ENCODE data around the gene EFCAB6.
"Not testable (repeated sequence)": the region's sequence is repeated elsewhere in the genome, so short reads cannot be mapped to it uniquely, and the experiment has no call there.

EFCAB6 gene

GRCh38 chr22:43670513-43670912 is 141.6 kb downstream of the EFCAB6 start:
- H3K9me3 ChIP-seq (ENCODE audit: insufficient read depth, low read depth, low read length) = no peaks in the 10 kb centered on the region; the same call in 1 of the 2 replicates
- no peak overlapping the region for H3K27ac ChIP-seq (ENCODE audit: low read length)
- H3K9ac ChIP-seq (ENCODE audit: low read depth, low read length) = no peak overlapping the region
- H3K27me3 ChIP-seq (ENCODE audit: insufficient read depth, low read length) = no peaks in the 10 kb centered on the region
- no peaks in the 10 kb centered on the region for H3K36me3 ChIP-seq (ENCODE audit: insufficient read depth, low read depth, low read length)
- H3K4me1 ChIP-seq (ENCODE audit: insufficient read depth, low read length) = no peaks in the 10 kb centered on the region
- H3K4me3 ChIP-seq (ENCODE audit: low read length) = no peak overlapping the region

- H3K9ac ChIP-seq (ENCODE audit: low read depth, low read length) = no peak overlapping the region
- no peak overlapping the region for H3K27ac ChIP-seq (ENCODE audit: low read length)
- no peaks in the 10 kb centered on the region for H3K36me3 ChIP-seq (ENCODE audit: insufficient read depth, low read depth, low read length)
- H3K4me3 ChIP-seq (ENCODE audit: low read length) = no peak overlapping the region
- H3K27me3 ChIP-seq (ENCODE audit: insufficient read depth, low read length) = no peaks in the 10 kb centered on the region
- no peaks in the 10 kb centered on the region; the same call in 1 of the 2 replicates for H3K9me3 ChIP-seq (ENCODE audit: insufficient read depth, low read depth, low read length)
- H3K4me1 ChIP-seq (ENCODE audit: insufficient read depth, low read length) = no peaks in the 10 kb centered on the region
Measured at GRCh38 chr22:43669190-43669589, 142.9 kb downstream of the EFCAB6 start.

- H3K36me3 ChIP-seq (ENCODE audit: insufficient read depth, low read depth, low read length) = no peaks in the 10 kb centered on the region
- no peaks in the 10 kb centered on the region for H3K27me3 ChIP-seq (ENCODE audit: insufficient read depth, low read length)
- H3K9ac ChIP-seq (ENCODE audit: low read depth, low read length) = no peak overlapping the region
- H3K9me3 ChIP-seq (ENCODE audit: insufficient read depth, low read depth, low read length) = no peaks in the 10 kb centered on the region; the same call in 1 of the 2 replicates
- H3K4me1 ChIP-seq (ENCODE audit: insufficient read depth, low read length) = no peaks in the 10 kb centered on the region
- H3K4me3 ChIP-seq (ENCODE audit: low read length) = no peak overlapping the region
- H3K27ac ChIP-seq (ENCODE audit: low read length) = no peak overlapping the region
Measured at GRCh38 chr22:43667656-43668055, 144.4 kb downstream of the EFCAB6 start.

- H3K36me3 ChIP-seq (ENCODE audit: insufficient read depth, low read depth, low read length) = no peaks in the 10 kb centered on the region
- no peaks in the 10 kb centered on the region for H3K27me3 ChIP-seq (ENCODE audit: insufficient read depth, low read length)
- H3K4me1 ChIP-seq (ENCODE audit: insufficient read depth, low read length) = no peaks in the 10 kb centered on the region
- no peak overlapping the region for H3K4me3 ChIP-seq (ENCODE audit: low read length)
- no peaks in the 10 kb centered on the region; the same call in 1 of the 2 replicates for H3K9me3 ChIP-seq (ENCODE audit: insufficient read depth, low read depth, low read length)
- H3K27ac ChIP-seq (ENCODE audit: low read length) = no peak overlapping the region
- H3K9ac ChIP-seq (ENCODE audit: low read depth, low read length) = no peak overlapping the region
Measured at GRCh38 chr22:43666457-43666856, 145.6 kb downstream of the EFCAB6 start.

GRCh38 chr22:43658823-43659222 is 153.3 kb downstream of the EFCAB6 start:
- no peaks in the 10 kb centered on the region for H3K27me3 ChIP-seq (ENCODE audit: insufficient read depth, low read length)
- H3K4me3 ChIP-seq (ENCODE audit: low read length) = no peak overlapping the region; the same call in 1 of the 2 replicates
- H3K9me3 ChIP-seq (ENCODE audit: insufficient read depth, low read depth, low read length) = no peaks in the 10 kb centered on the region
- H3K9ac ChIP-seq (ENCODE audit: low read depth, low read length) = no peak overlapping the region
- no peaks in the 10 kb centered on the region for H3K36me3 ChIP-seq (ENCODE audit: insufficient read depth, low read depth, low read length)
- peaks cover 12% of the 10 kb centered on the region; the same call in 1 of the 2 replicates for H3K4me1 ChIP-seq (ENCODE audit: insufficient read depth, low read length)
- no peak overlapping the region for H3K27ac ChIP-seq (ENCODE audit: low read length)

- peaks cover 12% of the 10 kb centered on the region for H3K9me3 ChIP-seq (ENCODE audit: insufficient read depth, low read depth, low read length)
- H3K27ac ChIP-seq (ENCODE audit: low read length); H3K9ac ChIP-seq (ENCODE audit: low read depth, low read length); H3K27me3 ChIP-seq (ENCODE audit: insufficient read depth, low read length); H3K4me3 ChIP-seq (ENCODE audit: low read length); H3K36me3 ChIP-seq (ENCODE audit: insufficient read depth, low read depth, low read length): not testable (repeated sequence)
- peaks cover 12% of the 10 kb centered on the region; the same call in 1 of the 2 replicates for H3K4me1 ChIP-seq (ENCODE audit: insufficient read depth, low read length)
Measured at GRCh38 chr22:43656581-43656980, 155.5 kb downstream of the EFCAB6 start.

GRCh38 chr22:43654271-43654670 is 157.8 kb downstream of the EFCAB6 start:
- Histone ChIP-seq H3K9ac (ENCODE audit: low read depth, low read length) (no peak overlapping the region), H3K9me3 (ENCODE audit: insufficient read depth, low read depth, low read length) (peaks cover 12% of the 10 kb centered on the region), H3K27ac (ENCODE audit: low read length) (no peak overlapping the region), H3K36me3 (ENCODE audit: insufficient read depth, low read depth, low read length) (no peaks in the 10 kb centered on the region), H3K4me1 (ENCODE audit: insufficient read depth, low read length) (peaks cover 12% of the 10 kb centered on the region; the same call in 1 of the 2 replicates), H3K4me3 (ENCODE audit: low read length) (no peak overlapping the region), H3K27me3 (ENCODE audit: insufficient read depth, low read length) (no peaks in the 10 kb centered on the region)

- Histone ChIP-seq H3K9me3 (ENCODE audit: insufficient read depth, low read depth, low read length) (peaks cover 12% of the 10 kb centered on the region), H3K4me1 (ENCODE audit: insufficient read depth, low read length) (no peaks in the 10 kb centered on the region), H3K27me3 (ENCODE audit: insufficient read depth, low read length) (no peaks in the 10 kb centered on the region), H3K36me3 (ENCODE audit: insufficient read depth, low read depth, low read length) (no peaks in the 10 kb centered on the region), H3K9ac (ENCODE audit: low read depth, low read length) (no peak overlapping the region), H3K4me3 (ENCODE audit: low read length) (no peak overlapping the region), H3K27ac (ENCODE audit: low read length) (no peak overlapping the region)
Measured at GRCh38 chr22:43652845-43653244, 159.3 kb downstream of the EFCAB6 start.

GRCh38 chr22:43643387-43643786 is 168.7 kb downstream of the EFCAB6 start:
- no peaks in the 10 kb centered on the region for H3K4me1 ChIP-seq (ENCODE audit: insufficient read depth, low read length)
- H3K4me3 ChIP-seq (ENCODE audit: low read length) = no peak overlapping the region
- H3K27me3 ChIP-seq (ENCODE audit: insufficient read depth, low read length) = no peaks in the 10 kb centered on the region
- H3K27ac ChIP-seq (ENCODE audit: low read length) = no peak overlapping the region
- no peaks in the 10 kb centered on the region for H3K36me3 ChIP-seq (ENCODE audit: insufficient read depth, low read depth, low read length)
- H3K9ac ChIP-seq (ENCODE audit: low read depth, low read length) = no peak overlapping the region
- peaks cover 10% of the 10 kb centered on the region; the same call in 1 of the 2 replicates for H3K9me3 ChIP-seq (ENCODE audit: insufficient read depth, low read depth, low read length)

- Histone ChIP-seq H3K9me3 (ENCODE audit: insufficient read depth, low read depth, low read length) (peaks cover 10% of the 10 kb centered on the region; the same call in 1 of the 2 replicates), H3K27ac (ENCODE audit: low read length) (no peak overlapping the region), H3K4me3 (ENCODE audit: low read length) (no peak overlapping the region), H3K27me3 (ENCODE audit: insufficient read depth, low read length) (no peaks in the 10 kb centered on the region), H3K4me1 (ENCODE audit: insufficient read depth, low read length) (no peaks in the 10 kb centered on the region), H3K9ac (ENCODE audit: low read depth, low read length) (no peak overlapping the region), H3K36me3 (ENCODE audit: insufficient read depth, low read depth, low read length) (no peaks in the 10 kb centered on the region)
Measured at GRCh38 chr22:43642319-43643206, 169.5 kb downstream of the EFCAB6 start.

- H3K27me3 ChIP-seq (ENCODE audit: insufficient read depth, low read length) = no peaks in the 10 kb centered on the region
Measured at GRCh38 chr22:43639228-43639948, 172.7 kb downstream of the EFCAB6 start.

More at GRCh38 chr22:43639228-43639948, 172.7 kb downstream of the EFCAB6 start:
- no peaks in the 10 kb centered on the region for H3K36me3 ChIP-seq (ENCODE audit: insufficient read depth, low read depth, low read length)
- H3K9me3 ChIP-seq (ENCODE audit: insufficient read depth, low read depth, low read length) = peaks cover 10% of the 10 kb centered on the region; the same call in 1 of the 2 replicates
- H3K9ac ChIP-seq (ENCODE audit: low read depth, low read length) = no peak overlapping the region
- H3K4me3 ChIP-seq (ENCODE audit: low read length) = no peak overlapping the region
- H3K27ac ChIP-seq (ENCODE audit: low read length) = no peak overlapping the region
- no peaks in the 10 kb centered on the region for H3K4me1 ChIP-seq (ENCODE audit: insufficient read depth, low read length)

All from iPS-20b (cell line).